Measurements from ENCODE around the gene TKTL1.

GRCh38 chrX:154354013-154354412, 58.4 kb downstream of the TKTL1 start:
- TF ChIP-seq CTCF (conservative IDR thresholded peaks at IDR 0.05; ENCODE audit: low read depth, low read length) (no peak), EZH2 (IDR thresholded peaks at IDR 0.05; ENCODE audit: borderline replicate concordance, low read depth, low read length, poor library complexity, severe bottlenecking) (no peak)

Data from A673 (cell line).